ENCODE results near the gene GLIS2.

The GLIS2 gene

GRCh38 chr16:4322121-4323052 lies 6.5 kb downstream of the GLIS2 start:
- H3K4me3 ChIP-seq (ENCODE audit: low read depth, low read length), result no peak overlapping the region
- TF ChIP-seq CTCF (IDR thresholded peaks at IDR 0.05; ENCODE audit: low read depth, low read length, missing control alignments), result no peak
- in situ Hi-C loops (cut with HindIII; ENCODE audit: low sequenced_read_pairs), result no loop called here
- DNase-seq (ENCODE audit: low read depth), result no peak

- no peak for DNase-seq (ENCODE audit: low read depth)
- TF ChIP-seq CTCF (IDR thresholded peaks at IDR 0.05; ENCODE audit: low read depth, low read length, missing control alignments), result no peak
- in situ Hi-C loops (cut with HindIII; ENCODE audit: low sequenced_read_pairs), result no loop called here
- H3K4me3 ChIP-seq (ENCODE audit: low read depth, low read length), result no peak overlapping the region
Observed at GRCh38 chr16:4323071-4323844, 7.4 kb downstream of the GLIS2 start.

- DNase-seq (ENCODE audit: low read depth), result no peak
- in situ Hi-C loops (cut with HindIII; ENCODE audit: low sequenced_read_pairs), result no loop called here
- no peak for TF ChIP-seq CTCF (IDR thresholded peaks at IDR 0.05; ENCODE audit: low read depth, low read length, missing control alignments)
- no peak overlapping the region for H3K4me3 ChIP-seq (ENCODE audit: low read depth, low read length)
Observed at GRCh38 chr16:4323845-4324488, 8.1 kb downstream of the GLIS2 start.

GRCh38 chr16:4324492-4325252 lies 8.8 kb downstream of the GLIS2 start:
- no peak overlapping the region for H3K4me3 ChIP-seq (ENCODE audit: low read depth, low read length)
- in situ Hi-C loops (cut with HindIII; ENCODE audit: low sequenced_read_pairs), result no loop called here
- DNase-seq (ENCODE audit: low read depth), result no peak
- no peak for TF ChIP-seq CTCF (IDR thresholded peaks at IDR 0.05; ENCODE audit: low read depth, low read length, missing control alignments)

- in situ Hi-C loops (cut with HindIII; ENCODE audit: low sequenced_read_pairs), result no loop called here
- no peak for DNase-seq (ENCODE audit: low read depth)
- H3K4me3 ChIP-seq (ENCODE audit: low read depth, low read length), result no peak overlapping the region
- no peak for TF ChIP-seq CTCF (IDR thresholded peaks at IDR 0.05; ENCODE audit: low read depth, low read length, missing control alignments)
Observed at GRCh38 chr16:4325253-4325758, 9.4 kb downstream of the GLIS2 start.
